ES-I3 (cell line): ENCODE measurements around the gene CCDC86.

Source experiments
- H3K36me3 ChIP-seq: 2 replicates; pipeline ENCODE4 v1.6.1; 2013; ENCODE audit warnings: mild to moderate bottlenecking, low read length, control low read depth, moderate library complexity; ENCODE audit not compliant: insufficient read depth
- H3K4me1 ChIP-seq: 2 replicates; pipeline ENCODE4 v1.6.1; 2013; ENCODE audit warnings: mild to moderate bottlenecking, control low read depth, low read length; ENCODE audit not compliant: insufficient read depth
- H3K9ac ChIP-seq: 2 replicates; pipeline ENCODE4 v1.6.1; 2013; ENCODE audit warnings: low read depth, mild to moderate bottlenecking, low read length, moderate library complexity
- H3K9me3 ChIP-seq: 2 replicates; pipeline ENCODE4 v1.6.1; 2013; ENCODE audit warnings: mild to moderate bottlenecking, low read length, moderate library complexity; ENCODE audit not compliant: control insufficient read depth, insufficient read depth

CCDC86 gene

GRCh38 chr11:60874421-60875365 is 32.8 kb downstream of the CCDC86 start:
- peaks cover 12% of the 10 kb centered on the region; the same call in 1 of the 2 replicates for H3K4me1 ChIP-seq
- H3K36me3 ChIP-seq = no peaks in the 10 kb centered on the region
- H3K9me3 ChIP-seq = no peaks in the 10 kb centered on the region
- no peak overlapping the region for H3K9ac ChIP-seq

DNA sequence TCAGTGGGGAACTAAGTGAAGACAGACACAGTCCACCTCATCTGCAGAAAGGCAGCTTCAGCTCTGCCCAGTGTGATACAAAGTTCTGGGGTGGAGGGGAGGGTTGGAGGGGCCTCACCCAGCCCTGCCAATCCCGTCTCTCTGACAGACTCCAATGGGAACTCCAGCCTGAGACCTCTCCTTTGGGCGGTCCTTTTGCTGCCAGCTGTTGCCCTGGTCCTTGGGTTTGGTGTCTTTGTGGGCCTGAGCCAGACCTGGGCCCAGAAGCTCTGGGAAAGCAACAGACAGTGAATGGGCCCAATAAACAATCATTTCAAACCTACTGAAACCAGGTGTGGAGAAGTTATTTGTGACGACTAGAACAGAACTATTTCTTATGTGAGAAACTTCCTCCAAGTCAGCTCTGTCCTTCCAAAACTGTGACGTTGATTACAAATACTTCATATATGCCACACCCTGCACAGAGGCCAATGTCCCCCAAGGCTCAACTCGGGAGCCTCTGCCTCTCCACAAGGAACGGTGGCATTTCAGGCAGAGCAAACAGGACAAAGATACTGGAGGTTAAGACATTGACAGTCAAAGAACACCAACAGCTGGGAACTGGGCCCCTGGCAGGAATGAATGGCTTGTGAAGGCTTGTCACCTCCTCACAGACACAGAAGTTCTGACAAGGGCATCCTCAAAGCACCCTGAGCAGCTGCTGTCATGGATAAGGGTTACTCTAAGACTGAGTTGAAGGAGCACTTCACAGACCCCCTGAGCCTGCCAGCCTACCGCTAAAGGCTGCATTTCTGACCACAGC is 33.7 kb downstream of the CCDC86 start:
- Histone ChIP-seq H3K4me1 (peaks cover 12% of the 10 kb centered on the region; the same call in 1 of the 2 replicates), H3K36me3 (no peaks in the 10 kb centered on the region), H3K9ac (no peak overlapping the region), H3K9me3 (no peaks in the 10 kb centered on the region)

- Histone ChIP-seq H3K9me3 (no peaks in the 10 kb centered on the region), H3K9ac (no peak overlapping the region), H3K4me1 (peaks cover 12% of the 10 kb centered on the region; the same call in 1 of the 2 replicates), H3K36me3 (no peaks in the 10 kb centered on the region)
These were observed 34.2 kb downstream of the CCDC86 start for GRCh38 chr11:60876168-60876485.

- Histone ChIP-seq H3K9me3 (no peaks in the 10 kb centered on the region), H3K9ac (no peak overlapping the region), H3K4me1 (peaks cover 1% of the 10 kb centered on the region; the same call in 1 of the 2 replicates), H3K36me3 (no peaks in the 10 kb centered on the region)
These were observed 36.6 kb downstream of the CCDC86 start for GRCh38 chr11:60878245-60879101.

DNA sequence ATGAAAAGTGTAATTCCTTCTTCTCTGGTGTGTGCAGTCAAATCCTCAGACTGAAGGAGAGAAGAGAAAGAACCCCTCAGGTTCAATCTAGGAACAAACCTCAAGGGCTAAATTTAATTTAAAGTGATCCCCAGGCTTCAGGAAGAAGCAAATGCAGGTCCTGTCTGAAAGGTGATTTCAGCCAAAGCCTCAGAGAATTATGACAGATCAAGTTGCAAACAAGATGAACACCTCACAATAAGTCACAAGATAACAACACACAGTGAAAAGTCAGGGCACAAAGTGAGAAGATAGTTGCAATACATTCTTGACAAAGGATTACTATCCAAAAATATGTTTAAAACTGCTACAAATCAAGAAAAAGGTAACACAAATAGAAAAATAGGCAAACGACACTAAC is 37.2 kb downstream of the CCDC86 start:
- Histone ChIP-seq H3K9me3 (no peaks in the 10 kb centered on the region), H3K36me3 (no peaks in the 10 kb centered on the region), H3K9ac (no peak overlapping the region), H3K4me1 (no peaks in the 10 kb centered on the region)

- Histone ChIP-seq H3K9me3 (no peaks in the 10 kb centered on the region), H3K4me1 (no peaks in the 10 kb centered on the region), H3K36me3 (no peaks in the 10 kb centered on the region), H3K9ac (no peak overlapping the region)
These were observed 38.2 kb downstream of the CCDC86 start for GRCh38 chr11:60879971-60880588.

- H3K4me1 ChIP-seq = no peaks in the 10 kb centered on the region
- H3K9me3 ChIP-seq = no peaks in the 10 kb centered on the region
- no peak overlapping the region for H3K9ac ChIP-seq
- H3K36me3 ChIP-seq = no peaks in the 10 kb centered on the region
These were observed 38.9 kb downstream of the CCDC86 start for GRCh38 chr11:60880643-60881282.

DNA sequence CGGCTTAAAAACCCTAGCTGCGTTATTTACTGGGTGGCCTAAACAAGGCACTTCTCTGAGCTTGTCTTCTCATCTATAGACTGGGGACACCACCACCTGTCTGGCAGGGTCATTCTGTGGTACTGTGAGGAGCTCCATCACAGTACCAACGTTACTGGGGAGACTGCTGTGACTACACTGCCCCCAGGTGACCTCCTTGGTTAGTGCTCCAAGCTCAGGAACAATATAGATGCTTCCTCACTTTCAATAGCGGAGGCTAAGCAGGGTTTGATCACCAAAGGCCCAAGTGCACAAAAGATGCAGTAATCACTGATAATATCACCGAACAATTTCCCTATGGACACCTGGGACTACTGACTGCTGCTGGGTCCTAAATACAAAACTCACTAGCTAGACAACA is 45.6 kb downstream of the CCDC86 start:
- Histone ChIP-seq H3K36me3 (peaks cover 6% of the 10 kb centered on the region; the same call in 1 of the 2 replicates), H3K9me3 (no peaks in the 10 kb centered on the region), H3K4me1 (no peaks in the 10 kb centered on the region), H3K9ac (no peak overlapping the region)

- Histone ChIP-seq H3K36me3 (peaks cover 15% of the 10 kb centered on the region; the same call in 1 of the 2 replicates), H3K4me1 (no peaks in the 10 kb centered on the region), H3K9ac (no peak overlapping the region), H3K9me3 (no peaks in the 10 kb centered on the region)
These were observed 48.0 kb downstream of the CCDC86 start for GRCh38 chr11:60889869-60890311.

DNA sequence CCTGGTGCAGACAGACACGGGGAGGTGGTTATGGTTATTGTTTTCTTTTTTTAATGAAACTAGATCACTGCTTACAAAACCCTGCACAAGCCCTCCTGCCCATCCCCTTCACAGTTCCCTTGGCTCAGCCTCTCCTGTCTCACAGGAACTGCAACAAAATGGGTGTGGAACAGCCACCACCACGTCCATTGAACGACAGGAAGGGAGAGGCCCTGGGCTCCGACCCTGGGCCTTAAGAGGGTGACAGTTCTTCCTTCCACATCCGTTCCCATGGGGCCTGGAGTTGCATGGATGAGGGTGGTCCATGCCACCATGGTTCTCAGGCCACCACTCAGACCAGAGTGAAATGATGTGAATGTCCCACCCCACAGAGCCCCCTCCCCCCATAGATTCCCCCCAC is 48.8 kb downstream of the CCDC86 start:
- Histone ChIP-seq H3K4me1 (no peaks in the 10 kb centered on the region), H3K9me3 (no peaks in the 10 kb centered on the region), H3K36me3 (peaks cover 16% of the 10 kb centered on the region; the same call in 1 of the 2 replicates), H3K9ac (no peak overlapping the region)

DNA sequence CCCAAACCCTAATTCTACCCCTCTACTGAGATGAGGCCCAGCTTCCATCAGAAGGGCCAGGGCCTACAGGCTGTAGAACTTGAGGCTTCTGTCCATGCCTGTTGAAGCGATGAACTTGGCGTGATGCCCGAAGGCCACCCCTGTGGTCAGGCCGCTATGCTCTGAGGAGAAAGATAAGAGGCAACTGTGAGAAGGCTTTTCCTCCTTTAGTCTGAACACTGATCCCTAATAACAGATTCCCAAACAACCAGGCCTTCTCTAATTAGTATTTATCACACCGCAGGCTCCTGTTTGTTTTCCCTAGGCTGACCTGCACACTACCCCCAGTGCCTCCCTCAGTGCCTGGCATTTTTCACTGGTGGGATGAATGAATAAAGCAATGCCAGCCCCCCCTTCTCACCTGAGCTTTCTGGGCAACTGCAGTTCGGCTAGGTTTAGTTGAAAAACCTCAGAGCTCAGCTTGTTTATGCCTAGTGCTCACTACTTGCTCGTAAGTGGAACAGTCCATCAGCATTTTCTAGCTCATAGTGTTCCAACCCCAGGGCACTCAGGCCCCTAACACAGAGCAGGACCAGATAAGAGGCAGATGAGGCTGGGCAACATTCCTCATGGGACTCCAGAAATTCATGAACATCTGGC is 49.3 kb downstream of the CCDC86 start:
- peaks cover 16% of the 10 kb centered on the region for H3K36me3 ChIP-seq
- H3K4me1 ChIP-seq = no peaks in the 10 kb centered on the region
- no peak overlapping the region for H3K9ac ChIP-seq
- H3K9me3 ChIP-seq = no peaks in the 10 kb centered on the region

GRCh38 chr11:60895687-60896086 is 53.8 kb downstream of the CCDC86 start:
- peaks cover 39% of the 10 kb centered on the region for H3K36me3 ChIP-seq
- H3K9me3 ChIP-seq = no peaks in the 10 kb centered on the region
- no peaks in the 10 kb centered on the region for H3K4me1 ChIP-seq
- no peak overlapping the region for H3K9ac ChIP-seq

DNA sequence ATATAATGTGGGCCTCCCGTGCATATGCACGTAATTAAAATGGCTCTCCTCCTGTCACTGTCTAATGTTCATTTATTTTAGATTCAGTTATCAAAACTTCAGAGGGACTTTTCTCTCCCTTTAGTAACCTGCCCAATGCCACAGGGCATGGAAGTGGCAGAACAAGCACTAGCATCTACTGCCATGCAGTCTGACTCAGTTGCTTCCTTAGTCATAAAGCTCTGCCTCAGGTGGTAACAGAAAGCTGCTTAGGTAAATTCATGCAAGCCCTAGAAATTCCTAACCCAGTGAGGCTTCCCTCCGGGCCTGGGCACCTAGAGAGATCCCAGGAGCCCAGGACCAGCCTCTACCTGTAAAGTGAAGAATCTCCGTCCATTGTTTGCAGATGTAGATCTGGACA is 55.6 kb downstream of the CCDC86 start:
- Histone ChIP-seq H3K9ac (no peak overlapping the region), H3K4me1 (no peaks in the 10 kb centered on the region), H3K36me3 (peaks cover 48% of the 10 kb centered on the region), H3K9me3 (no peaks in the 10 kb centered on the region)
